Colonic mucosa (tissue), 4 donors: ENCODE data around the gene SYT14. TPM values are rescaled to one million over a fixed set of nuclear protein-coding genes. Genes with fewer than 3 reads are reported as not detected.
"Not testable (repeated sequence)": the region's sequence is repeated elsewhere in the genome, so short reads cannot be mapped to it uniquely, and the experiment has no call there.

Experiments used
- DNase-seq: peaks from one replicate; pipeline ENCODE4 v3.0.0-alpha.2; 2020
- H3K27ac ChIP-seq: fragments of 200-600 bp; one replicate; pipeline ENCODE4 v1.8.0; 2021
- H3K27me3 ChIP-seq: fragments of 200-600 bp; one replicate; pipeline ENCODE4 v1.8.0; 2021
- H3K36me3 ChIP-seq: fragments of 200-600 bp; one replicate; pipeline ENCODE4 v1.8.0; 2021
- H3K4me1 ChIP-seq: fragments of 200-600 bp; one replicate; pipeline ENCODE4 v1.8.0; 2021; ENCODE audit warnings: mild to moderate bottlenecking
- H3K4me3 ChIP-seq: fragments of 200-600 bp; one replicate; pipeline ENCODE4 v1.8.0; 2021
- H3K9ac ChIP-seq, 2 donors: one replicate each; pipeline ENCODE4 v1.7.0; 2013; ENCODE audit warnings: control low read depth in 2 of 2, low read depth in 2 of 2, low read length in 2 of 2
- H3K9me3 ChIP-seq: fragments of 200-600 bp; one replicate; pipeline ENCODE4 v1.8.0; 2021
- CTCF ChIP-seq: fragments of 200-600 bp; IDR thresholded peaks from one replicate; pipeline ENCODE4 v1.8.0; 2022; ENCODE audit warnings: antibody characterized with exemption, mild to moderate bottlenecking
- intact Hi-C: fragments of 100-400 bp; cut with DNase I; formaldehyde crosslinking; loops from one replicate; pipeline ENCODE4 v1.14.1; 2022
- total RNA-seq, 2 donors: library from RNA; stranded (reverse); fragmentation: NEBNext Ultra II Directional in 1 of 2; extraction: Animal tissue kit (Norgen Biotek cat#: 25700) in 1 of 2; gene quantifications; one replicate each; pipeline ENCODE4 v1.2.1, GENCODE V29; 2021
- donor health status: healthy.
- donor health status: DM: no; HTN: no; CAD: no.
- donor health status: DM: no; HTN: no; CAD: no.

Gene SYT14
- total RNA-seq, 2 donors from 2014 or later, result 0.03 to 0.07 TPM

DNA sequence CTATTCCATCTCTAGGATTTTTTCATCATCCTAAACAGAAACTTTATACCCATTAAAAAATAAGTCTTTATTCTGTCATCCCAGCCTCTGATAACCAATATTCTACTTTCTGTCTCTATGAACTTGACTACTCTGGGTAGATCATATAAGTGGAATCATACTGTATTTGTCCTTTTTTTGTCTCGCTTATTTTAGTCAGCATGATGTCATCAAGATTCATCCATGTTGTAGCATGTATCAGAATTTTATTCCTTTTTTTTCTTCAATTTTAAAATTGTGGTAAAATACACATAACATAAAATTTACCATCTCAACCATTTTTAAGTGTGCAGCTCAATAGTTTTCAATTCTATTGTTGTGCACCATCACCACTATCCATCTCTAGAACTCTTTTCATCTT, 90.0 kb downstream of the SYT14 start:
- H3K9ac ChIP-seq, result no peak overlapping the region
- intact Hi-C loops, result no loop called here

DNA sequence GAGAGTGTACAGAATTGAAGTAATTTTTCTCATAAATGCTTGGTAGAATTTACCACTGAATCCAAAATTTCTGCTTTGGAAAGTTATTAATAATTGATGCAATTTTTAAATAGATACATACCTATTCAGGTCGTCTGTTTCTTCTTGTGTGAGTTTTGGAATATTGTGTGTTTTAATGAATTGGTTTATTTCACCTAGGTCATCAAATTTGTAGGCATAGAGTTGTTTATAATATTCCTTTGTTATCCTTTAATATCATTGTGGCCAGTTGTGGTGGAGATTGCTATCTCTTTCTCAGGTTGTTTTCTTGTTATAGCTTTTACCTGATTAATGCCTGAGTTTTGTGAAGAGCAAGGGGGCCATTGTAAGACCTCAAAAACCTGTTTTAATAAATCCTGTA, 93.5 kb downstream of the SYT14 start:
- no peaks in the 10 kb centered on the region for H3K36me3 ChIP-seq
- H3K4me3 ChIP-seq, result no peak overlapping the region
- no peaks in the 10 kb centered on the region for H3K27me3 ChIP-seq
- no peak overlapping the region for H3K27ac ChIP-seq
- no peak overlapping the region for H3K9ac ChIP-seq
- intact Hi-C loops, result no loop called here
- H3K9me3 ChIP-seq, result no peaks in the 10 kb centered on the region
- DNase-seq, result no peak
- H3K4me1 ChIP-seq, result no peaks in the 10 kb centered on the region
- TF ChIP-seq CTCF, result no peak

More for the DNA sequence above, 90.0 kb downstream of the SYT14 start:
- Histone ChIP-seq H3K4me1 (no peaks in the 10 kb centered on the region), H3K27me3 (no peaks in the 10 kb centered on the region), H3K36me3 (no peaks in the 10 kb centered on the region), H3K4me3 (no peak overlapping the region), H3K27ac (no peak overlapping the region), H3K9me3 (no peaks in the 10 kb centered on the region)
- no peak for TF ChIP-seq CTCF
- no peak for DNase-seq

- H3K36me3 ChIP-seq, result no peaks in the 10 kb centered on the region
- intact Hi-C loops, result no loop called here
- no peaks in the 10 kb centered on the region for H3K4me1 ChIP-seq
- H3K9ac ChIP-seq, result no peak overlapping the region
- H3K27ac ChIP-seq, result no peak overlapping the region
- H3K27me3 ChIP-seq, result no peaks in the 10 kb centered on the region
- no peaks in the 10 kb centered on the region for H3K9me3 ChIP-seq
- H3K4me3 ChIP-seq, result no peak overlapping the region
- DNase-seq, result no peak
- no peak for TF ChIP-seq CTCF
These were observed 105.0 kb downstream of the SYT14 start for GRCh38 chr1:210043058-210043457.

DNA sequence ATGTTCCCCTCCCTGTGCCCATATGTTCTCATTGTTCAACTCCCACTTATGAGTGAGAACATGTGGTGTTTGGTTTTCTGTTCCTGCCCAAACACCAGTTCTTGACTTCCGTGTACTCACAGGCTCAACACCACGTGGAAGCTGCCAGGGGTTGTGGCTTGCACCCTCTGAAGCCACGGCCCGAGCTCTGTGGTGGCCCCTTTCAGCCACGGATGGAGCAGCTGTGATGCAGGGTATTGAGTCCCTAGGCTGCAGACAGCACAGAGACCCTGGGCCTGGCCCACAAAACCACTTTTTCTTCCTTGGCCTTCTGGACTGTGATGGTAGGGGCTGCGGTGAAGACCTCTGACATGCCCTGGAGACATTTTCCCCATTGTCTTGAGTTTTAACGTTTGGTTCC, 111.6 kb downstream of the SYT14 start:
- H3K9ac ChIP-seq, result no peak overlapping the region
- no peak for DNase-seq
- no peak overlapping the region for H3K27ac ChIP-seq
- TF ChIP-seq CTCF, result no peak
- intact Hi-C loops, result no loop called here
- H3K4me3 ChIP-seq, result no peak overlapping the region
- H3K36me3 ChIP-seq, result no peaks in the 10 kb centered on the region
- H3K9me3 ChIP-seq, result no peaks in the 10 kb centered on the region
- no peaks in the 10 kb centered on the region for H3K4me1 ChIP-seq
- H3K27me3 ChIP-seq, result no peaks in the 10 kb centered on the region

- H3K9me3 ChIP-seq, H3K36me3 ChIP-seq, intact Hi-C loops, H3K4me3 ChIP-seq, DNase-seq, H3K9ac ChIP-seq, H3K4me1 ChIP-seq, H3K27ac ChIP-seq, H3K27me3 ChIP-seq: not testable (repeated sequence)
These were observed 112.5 kb downstream of the SYT14 start for GRCh38 chr1:210050491-210050890.

DNA sequence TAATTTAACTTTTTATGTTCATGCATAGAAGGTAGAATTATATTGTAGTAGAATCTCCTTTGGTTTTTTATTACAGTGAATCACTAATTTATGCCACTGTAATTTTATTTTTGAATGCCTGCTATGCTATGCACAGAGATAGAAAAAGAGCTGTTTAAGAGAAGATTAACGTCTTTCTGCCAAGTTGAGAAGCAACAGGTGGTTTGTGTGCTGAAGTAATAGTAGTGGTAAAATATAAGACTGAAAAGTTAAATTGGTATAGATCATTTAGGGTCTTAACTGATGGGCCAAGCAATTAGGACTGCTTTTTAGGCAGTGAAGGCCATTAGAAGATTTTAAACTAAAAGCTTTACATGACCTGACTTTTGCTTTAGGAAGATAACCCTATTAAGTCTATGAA, 115.1 kb downstream of the SYT14 start:
- Histone ChIP-seq H3K9ac (no peak overlapping the region), H3K36me3 (no peaks in the 10 kb centered on the region), H3K27ac (no peak overlapping the region), H3K4me3 (no peak overlapping the region), H3K4me1 (no peaks in the 10 kb centered on the region), H3K27me3 (no peaks in the 10 kb centered on the region), H3K9me3 (no peaks in the 10 kb centered on the region)
- intact Hi-C loops, result no loop called here
- TF ChIP-seq CTCF, result no peak
- DNase-seq, result no peak
